NCI-H446 treated with DMSO at 0.1 percent for 48 hours (cell line): Measurements from ENCODE around the gene ZCCHC24.

Source experiments
- DNase-seq: peaks from one replicate; lab custom pipeline; 2025; lab: John Stamatoyannopoulos, UW

ZCCHC24 gene

DNA sequence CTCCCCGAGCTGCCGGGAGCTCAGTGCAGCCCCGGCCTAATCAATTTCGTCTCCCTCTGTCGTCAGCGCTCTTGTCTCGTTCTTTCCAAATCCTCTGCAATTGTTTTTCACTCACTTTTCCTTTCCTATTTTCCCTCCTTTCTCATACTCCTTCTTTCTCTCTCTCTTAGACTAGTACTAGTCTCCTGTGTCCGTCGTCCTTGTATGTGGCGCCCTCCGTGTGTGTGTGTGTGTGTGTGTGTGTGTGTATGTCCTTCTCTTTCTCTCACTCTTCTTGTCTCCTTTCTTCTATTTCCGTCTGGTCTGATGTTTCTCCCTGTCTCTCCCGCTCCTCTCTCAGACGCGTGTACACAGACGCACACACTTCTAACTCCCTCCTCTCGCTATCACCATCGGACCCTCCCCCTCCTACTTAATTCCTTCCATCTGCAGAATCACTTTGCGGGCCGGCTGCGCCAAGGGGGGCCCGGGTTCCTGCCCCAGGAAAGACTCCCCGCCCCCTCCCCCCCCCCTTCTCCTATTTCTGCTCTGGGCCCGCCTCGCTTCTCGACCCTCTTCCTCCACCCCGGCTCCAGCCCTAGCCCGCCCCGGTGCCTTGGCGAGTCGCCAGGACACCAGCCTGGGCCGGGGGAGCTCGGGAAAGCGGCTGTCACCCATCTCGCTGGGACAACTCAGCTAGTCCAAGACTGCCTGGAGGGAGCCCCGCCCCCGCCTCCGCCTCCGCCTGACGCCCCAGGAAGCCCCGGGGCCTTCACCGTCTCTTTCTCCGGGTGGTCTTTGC, 743 bp upstream of the ZCCHC24 start:
- no peak for DNase-seq

DNA sequence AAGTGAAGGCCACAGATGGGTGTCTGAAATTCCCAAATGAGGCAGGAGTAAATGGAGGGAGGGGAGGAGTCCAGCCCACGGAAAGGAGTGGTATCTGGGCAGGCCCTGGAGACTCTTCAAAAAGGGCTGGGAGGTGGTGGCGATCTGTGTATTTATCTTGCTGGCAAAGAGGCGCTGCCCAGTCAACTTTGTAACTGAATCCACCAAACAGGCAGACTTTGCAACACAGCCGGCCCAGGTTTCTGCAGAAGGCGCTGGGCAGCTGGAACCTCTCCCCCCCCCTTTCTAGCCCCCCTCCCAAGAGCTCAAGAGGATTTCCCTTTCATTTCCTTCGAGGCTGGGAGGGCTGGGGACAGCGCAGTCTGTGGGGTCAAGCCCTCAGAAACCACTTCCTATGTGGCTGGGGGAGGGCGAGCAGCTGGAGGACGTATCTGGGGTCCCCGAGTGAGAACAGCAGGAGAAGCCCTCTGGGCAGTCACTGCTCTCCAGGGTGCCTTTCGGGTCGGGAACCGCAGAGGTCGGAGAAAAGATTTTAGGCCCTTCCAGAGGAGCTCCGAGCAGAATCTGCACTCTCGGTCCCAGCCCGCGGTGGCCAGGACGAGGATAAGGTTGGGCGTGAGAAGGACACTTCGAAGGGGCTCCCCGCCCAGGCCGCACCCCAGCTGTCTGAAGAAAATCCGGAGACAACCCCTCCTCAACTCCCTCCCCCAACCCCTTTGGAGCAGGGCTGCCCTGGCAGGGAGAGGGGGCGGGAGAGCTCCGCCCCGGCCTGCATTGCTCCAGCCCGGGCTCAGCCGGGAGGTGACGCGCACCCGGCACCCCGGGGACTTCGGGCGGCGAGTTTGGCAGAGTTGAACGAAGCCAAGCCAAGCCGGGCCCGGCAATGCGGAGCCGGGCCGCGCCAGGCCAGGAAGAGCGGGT, 965 bp downstream of the ZCCHC24 start:
- no peak for DNase-seq

DNA sequence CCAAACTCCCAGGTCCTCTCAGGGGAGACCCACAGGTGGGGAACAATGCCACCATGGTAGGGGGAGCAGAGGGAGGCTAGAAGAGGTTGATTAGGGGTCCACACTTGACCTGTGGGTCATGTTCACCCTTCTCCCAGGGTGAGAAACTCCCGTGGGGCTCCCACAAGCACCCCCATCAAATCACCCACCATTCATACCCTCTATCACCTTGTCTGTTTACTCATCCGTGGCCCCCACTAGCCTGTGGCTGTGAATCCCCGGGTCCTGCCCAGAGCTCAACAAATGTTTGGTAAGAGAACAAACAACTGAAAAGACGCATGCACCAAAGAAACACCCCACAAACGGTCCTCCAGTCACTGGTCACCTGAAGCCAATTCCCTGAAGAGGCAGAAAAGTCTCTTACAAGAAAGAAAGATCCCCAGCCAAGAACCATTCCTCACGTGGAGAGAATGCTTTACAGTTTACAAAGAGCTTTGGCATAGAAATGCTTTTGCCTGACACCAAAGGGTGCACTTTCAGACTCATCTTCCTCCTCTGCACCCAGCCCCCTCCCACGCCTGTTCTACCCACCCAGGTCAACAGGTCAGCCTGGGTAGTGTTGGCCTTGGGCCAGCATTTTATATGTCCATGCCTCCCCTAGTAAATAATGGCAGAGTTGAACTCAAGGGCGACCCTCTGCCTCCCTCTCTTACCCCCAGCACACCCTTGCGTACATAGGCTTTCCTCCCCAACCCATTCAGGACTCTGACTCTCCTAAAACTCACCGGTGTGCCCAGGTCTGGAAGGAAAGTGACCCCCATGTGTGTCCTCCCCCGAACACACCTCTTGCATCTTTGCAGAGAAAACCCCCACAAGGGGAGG, 1.9 kb downstream of the ZCCHC24 start:
- no peak for DNase-seq

DNA sequence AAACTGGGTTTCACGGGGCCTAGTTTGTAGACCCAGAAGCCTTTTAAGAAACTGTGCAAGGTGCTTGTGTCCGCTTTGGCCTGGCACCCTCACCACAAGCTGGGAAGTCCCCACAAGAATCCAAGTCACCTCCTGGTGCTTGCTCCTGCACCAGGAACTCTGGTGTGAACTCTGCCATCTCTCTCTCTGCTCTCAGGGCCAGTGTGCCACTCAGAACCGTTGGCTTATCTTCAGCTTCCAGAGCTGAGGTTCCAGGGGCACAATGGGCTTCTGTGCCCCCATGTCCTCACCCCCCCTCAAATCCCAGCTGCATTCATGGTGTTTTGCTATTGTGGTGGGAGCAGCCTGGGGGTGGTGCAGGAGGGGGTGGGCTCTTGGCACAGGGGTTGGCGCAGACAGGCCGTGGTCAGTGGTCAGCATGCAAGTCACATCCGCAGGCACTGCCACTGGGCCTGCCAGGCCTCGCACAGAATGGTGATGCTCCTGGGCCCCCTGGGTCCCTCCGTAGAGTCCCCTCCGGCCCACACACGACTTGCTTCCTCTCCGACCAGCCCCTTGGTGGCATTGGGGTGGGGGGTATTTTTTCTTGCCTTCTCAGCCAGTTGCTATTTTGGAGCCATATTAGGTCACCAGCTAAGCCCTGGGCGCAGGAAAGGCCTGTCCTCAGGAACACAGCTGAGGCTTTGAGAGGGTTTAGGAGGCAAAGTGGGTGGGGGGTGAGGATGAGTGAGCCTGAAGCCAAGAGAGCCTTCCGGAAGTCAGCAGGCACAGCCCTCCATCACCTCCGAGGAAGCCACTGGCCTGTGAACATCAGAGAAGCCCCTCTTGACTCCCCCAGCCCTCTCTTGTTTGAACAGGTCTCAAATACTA, 3.0 kb downstream of the ZCCHC24 start:
- DNase-seq: no peak

DNA sequence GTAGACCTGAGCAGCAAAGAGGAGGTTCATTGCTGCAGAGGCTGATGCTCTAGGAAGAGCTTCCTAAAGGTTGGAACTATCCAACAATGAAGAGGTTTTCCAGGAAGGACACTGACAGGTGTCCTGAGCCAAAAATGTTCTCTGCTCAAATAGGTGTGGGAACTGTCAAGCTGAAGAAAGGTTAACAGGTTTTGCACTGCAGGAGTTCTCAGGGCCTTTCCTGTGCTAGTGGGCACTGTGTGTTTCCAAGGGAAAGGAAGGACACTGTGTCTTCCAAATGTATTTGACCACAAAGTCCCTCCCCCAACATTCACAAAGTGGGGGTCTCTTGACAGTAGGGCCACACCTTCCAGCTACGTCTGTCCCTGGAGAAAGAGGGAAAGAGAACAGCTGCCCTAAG, 4.0 kb downstream of the ZCCHC24 start:
- DNase-seq: no peak

DNA sequence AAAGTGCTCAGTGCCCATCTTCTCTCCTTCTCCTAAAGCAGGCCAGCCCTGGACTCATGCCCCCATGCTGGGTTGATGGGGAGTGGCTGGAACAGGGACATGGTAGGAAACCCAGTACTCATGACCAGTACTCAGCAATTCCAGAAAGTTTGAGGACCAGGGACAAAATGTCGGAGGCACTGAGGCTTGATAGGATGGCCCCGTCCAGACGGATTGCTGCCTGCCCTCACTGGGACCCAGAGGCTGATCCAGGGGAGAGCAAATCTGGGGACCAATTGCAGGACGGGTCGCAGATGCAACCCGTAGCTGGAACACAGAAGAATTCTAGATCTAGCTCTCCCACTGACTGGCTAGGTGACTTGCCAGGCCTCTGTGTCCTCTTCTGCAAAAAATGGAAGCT, 5.1 kb downstream of the ZCCHC24 start:
- DNase-seq: no peak

DNA sequence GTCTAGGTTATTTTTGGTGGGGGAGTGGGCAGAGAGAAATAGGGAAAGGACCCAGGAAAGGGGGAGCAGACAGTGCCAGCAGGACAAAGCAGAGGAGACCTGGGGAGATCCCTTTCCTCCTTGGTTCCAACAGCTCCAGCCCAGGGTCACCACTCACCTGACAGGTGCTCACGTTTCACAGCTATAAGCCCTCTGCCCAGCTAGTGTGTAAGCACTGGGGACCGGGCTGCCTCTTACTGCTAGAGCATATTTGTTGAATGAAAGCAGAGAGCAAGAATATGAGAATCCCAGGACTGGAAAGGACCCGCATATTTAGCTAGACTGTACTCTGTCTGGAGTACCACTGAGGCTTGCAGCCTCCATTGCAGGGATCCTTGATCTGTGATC, 6.7 kb downstream of the ZCCHC24 start:
- no peak for DNase-seq

DNA sequence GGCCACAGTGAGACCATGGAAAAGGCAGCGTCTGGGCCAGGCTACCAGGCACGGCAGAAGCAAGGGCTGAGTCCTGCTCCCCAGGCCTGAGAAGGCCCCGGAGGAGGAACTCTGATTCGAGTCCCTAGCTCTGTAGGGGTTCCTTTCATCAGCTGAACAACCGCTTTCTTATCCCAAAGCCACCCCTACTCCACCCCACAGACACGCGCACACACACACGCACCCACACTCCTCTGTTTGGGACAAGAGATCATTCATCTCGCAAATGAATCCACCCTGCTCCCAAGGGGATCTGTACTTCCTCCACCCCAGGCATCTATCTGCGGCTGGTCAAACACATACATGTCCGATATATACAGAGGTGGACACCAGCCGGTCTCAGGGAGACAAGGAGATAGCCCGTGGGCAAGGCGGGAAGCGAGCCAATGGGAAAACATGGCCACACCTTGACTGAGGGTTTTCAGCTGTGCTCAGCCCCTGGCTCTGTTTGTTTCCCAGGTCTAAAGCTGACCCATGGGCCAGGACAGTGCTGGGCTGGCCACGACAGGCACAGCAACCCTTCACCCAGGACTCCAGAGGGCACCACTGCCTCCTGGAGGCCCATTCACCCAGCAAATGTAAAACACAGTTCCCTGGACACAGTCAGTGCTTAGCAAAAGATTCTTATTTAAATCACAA, 7.3 kb downstream of the ZCCHC24 start:
- no peak for DNase-seq

DNA sequence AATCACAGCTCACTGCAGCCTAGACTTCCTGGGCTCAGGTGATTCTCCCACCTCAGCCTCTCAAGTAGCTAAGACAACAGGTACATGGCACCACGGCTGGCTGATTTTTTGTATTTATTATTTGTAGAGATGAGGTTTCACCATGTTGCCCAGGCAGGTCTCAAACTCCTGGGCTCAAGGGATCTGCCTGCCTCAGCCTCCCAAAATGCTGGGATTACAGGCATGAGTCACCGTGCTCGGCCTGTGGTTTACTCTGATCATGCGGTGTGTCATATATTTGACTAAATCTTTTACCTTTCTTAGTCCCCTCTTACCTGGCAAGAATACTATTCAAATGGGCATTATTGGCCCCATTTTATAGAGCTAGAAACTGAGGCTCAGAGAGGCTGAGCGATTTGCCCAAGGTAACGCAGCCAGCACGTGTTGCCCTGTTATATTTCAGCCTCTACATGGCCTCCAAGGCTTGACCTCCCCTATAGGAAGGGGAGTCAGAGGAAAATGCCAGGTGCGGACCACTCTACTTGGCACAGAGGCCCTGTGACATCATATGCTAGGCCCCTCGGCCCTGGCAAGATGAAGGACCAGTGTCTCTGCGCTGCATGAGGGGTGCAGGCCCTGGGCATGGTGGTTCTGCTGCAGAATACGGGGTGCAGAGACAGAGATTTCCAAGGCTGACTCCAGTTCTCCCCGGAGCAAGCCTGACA, 8.2 kb downstream of the ZCCHC24 start:
- no peak for DNase-seq

DNA sequence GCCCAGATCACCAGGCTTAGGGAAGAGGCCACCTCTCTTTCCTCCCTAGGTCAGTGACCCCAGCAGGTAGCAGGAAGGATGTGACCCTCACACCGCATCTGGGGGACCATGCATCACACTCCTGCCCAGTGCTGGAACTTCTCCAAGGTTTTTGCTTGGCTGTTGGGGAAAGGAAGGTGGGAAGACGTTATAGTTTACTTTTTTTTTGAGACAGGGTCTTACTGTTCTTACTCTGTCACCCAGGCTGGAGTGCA, 8.6 kb downstream of the ZCCHC24 start:
- no peak for DNase-seq

DNA sequence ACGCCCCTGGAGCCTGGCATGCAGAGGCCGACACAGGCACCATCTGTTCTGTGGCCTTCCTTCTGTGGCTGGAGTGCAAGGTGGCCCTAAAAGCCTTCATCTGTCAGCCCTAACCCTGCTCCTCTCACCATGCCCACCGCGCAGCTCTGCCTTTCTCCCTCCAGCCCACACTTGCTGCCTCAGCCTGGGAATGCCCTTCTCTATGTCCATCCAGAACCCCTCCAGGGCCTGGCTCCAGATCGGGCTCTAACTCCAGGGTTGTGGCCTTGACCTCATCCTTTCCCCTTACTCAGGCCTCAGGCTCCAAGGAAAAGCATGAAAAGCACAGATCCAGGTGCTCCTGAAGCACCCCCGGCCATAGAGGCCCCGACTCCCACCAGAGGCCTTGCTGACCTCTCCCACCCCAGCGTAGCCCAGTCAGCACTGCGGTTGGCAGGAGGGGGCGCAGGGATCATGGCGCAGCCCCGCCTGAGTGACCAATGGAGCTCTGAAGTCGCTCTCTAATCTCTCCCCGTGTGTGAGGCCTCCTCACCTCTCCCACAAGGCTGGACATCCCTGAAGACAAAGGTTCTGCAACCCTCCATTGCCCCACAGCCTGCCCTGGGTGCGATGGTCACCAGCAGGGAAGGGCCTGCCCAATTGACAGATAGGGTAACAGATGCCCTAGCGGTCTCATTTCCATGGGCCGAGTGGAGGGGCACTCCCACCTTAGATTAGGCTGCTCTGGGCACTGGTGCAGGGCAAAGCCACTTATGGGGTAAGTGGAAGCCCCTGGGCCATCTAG, 9.2 kb downstream of the ZCCHC24 start:
- no peak for DNase-seq

DNA sequence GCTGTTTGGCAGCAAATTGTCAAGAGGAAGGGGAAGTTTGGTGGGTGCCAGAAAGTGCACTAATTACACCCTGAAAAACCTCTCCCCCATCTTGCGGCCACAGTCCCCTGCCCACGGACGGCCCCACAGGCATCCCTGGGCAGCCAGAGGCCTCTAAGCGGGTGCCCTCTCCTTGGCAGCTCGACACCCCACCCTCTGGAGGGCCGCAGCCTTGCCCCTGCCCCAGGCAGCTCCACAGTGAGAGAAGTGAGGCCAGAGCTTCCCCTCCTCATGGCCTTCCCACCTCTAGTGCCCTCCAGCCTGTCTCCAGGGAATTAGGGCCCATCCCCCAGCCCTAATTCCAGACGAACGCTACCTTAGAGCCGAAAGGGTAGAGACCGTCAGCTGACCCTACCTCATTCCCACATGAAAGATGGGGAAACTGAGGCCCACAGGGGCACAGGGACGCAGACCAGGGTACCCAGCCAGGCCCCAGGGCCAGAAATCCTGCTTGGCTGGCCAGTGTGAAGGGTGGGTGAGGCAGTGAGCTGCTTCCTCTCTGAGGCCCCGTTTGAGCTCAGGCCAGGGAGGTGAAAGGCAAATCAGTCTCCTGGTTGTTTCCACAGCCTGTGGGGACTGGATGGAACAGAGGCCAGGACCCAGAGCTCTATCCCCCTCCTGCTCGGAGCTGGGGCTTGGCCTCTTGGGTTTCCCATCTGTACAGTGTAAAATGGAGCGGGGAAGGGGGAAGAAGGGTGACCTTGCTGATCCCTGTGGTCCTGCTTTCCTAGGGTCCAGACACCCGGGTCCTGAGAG, 10.0 kb downstream of the ZCCHC24 start:
- DNase-seq: no peak

DNA sequence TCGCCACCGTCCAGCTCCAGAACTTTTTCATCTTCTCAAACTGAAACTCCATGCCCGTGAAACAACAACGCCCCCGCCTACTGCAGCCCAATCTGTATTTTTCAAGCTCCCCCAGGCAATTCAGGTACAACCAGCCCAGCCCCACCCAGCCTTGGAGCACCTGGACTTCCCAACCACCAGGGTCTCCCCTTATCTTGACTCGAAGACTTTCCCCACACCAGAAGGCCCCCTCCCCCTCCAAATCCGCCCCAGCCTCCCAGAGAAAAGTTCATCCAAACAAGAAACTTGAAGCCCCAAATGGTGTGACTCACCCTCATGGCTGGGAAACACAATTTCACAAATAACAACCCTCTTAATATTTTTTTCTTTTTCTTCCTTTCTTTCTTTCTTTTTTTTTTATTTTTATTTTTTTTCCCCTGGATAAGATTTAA, 10.6 kb downstream of the ZCCHC24 start:
- no peak for DNase-seq

DNA sequence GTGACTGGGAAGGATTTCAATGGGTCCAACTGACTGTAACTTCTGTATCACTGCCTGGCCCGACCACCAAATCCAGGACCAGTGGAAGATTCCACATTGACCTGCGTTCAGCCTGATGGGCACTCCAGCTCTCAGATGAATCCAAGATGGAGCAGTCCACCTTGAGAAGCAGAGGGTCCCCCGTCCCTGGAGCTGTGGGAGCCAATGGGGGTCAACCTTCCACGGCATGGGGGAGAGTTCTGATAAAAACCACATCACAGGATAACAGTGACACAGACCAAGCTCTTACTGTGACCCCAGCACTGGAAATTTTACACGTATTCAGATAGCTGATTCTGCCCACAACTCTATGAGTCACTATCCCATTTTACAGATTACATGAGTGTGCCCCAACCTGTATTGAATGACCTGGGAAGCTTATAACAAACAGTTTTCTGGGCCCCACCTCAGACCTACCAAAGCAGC, 11.2 kb downstream of the ZCCHC24 start:
- DNase-seq: no peak

DNA sequence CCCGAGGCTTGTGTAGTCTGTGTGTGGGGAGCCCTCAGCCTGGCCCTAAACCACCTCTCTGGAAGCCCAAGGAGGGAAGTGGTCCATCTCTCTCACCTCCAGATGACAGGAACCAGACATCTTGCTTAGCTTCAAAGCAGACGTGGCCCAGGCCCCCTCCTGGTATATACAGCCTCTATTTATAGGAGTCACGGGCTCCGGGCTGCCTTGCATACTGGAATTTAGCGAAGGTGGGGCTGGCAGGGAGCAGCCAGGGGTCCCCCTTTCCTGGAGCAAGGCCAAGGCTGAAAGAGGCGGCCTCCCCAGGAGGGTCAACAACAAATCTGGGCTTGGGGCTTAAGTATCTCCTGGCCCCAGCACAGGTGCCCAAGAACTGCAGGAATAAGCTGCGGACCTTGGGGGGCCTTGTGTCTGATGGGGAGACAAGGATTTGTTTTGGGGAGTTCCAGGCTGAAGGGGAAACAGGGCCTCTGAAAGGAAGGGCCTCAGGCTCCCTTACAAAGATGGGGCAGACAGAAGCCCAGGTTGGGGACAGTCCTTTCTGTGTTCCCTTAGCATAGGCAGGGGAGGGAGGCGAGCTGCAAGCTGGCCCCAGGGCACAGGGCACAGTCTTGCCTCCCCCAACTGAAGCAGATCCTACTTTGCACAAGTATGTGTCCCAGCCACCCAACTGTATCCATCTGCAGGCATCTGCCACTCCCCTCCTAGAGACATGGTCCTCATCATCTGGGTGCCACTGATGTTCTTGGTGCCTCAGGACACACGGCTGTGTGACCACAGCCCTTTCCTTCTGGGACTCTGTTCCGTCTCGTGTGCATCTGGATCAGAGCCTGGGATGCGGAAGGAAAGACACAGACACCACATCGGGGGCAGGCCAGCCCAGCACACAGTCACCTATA, 11.9 kb downstream of the ZCCHC24 start:
- no peak for DNase-seq

DNA sequence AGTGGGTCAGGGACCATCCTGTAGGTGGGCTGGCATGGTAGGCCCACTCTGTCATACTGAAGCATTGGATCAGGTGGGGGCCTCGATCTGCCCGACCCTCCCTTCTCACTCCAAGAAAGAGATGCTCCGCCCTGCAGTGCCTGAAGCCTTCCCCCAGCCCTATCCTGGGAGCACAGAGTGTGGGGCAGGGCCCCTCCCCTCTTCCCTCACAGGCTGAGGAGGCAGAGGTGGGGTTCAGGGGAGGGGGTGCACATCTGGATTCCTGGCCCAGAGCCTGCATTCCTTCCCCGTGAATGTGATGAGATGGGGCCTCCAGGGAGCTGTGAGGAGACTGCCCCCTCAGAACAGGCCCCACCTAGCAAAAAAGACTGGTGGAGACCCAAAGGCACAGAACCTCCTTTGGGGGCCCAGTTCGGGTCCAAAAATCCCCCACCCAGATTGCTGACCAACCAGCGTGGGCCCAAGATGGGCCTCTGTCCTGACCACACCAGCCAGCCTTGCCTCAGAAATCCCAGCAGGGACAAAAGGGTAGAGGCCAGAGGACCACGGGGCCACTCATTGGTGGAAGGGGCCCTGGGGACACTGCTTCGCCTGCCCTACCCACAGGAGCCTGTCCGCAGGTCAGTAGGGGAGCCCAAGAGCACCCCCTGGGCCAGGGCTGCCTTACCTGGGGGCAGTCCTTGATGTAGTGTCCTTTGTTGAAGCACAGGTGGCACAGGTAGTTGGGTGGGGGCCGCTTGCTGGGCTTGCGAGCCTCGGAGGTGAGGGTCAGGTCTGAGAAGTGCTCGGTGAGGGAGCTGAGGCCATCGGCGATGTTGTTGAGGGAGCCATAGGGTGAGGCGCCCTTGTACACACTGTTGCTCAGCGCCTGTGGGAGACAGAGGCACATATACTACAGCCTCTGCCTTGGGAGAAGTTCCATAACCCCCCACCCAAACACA, 13.3 kb downstream of the ZCCHC24 start:
- DNase-seq: no peak
